A549 (cell line): ENCODE results near the gene KCNIP2. TPM values are rescaled to one million over a fixed set of nuclear protein-coding genes. Genes with fewer than 3 reads are reported as not detected.

Experiments used
- ATAC-seq, 2 experiments: fragments of 200-7000 bp in 1 of 2; fragments of >200 bp in 1 of 2; cut with Nextera tagmentation in 1 of 2; cut with Tn5 transposase in 1 of 2; 3 replicates each; pipeline versions ENCODE4 v1.8.0 to v1.9.1; 2018 to 2020; ENCODE audit warnings: mild to moderate bottlenecking in 1 of 2, moderate library complexity in 1 of 2
- CTCF ChIA-PET: fragments of 300-600 bp; sonication (Branson Sonifier 250); formaldehyde crosslinking; extraction: SDS; loops from one replicate; lab custom pipeline; 2021; ENCODE audit warnings: antibody characterized with exemption, inconsistent platforms; lab: Yijun Ruan, JAX
- POLR2A ChIA-PET: fragments of 350-600 bp; formaldehyde crosslinking; extraction: SDS; loops from one replicate; lab custom pipeline; 2021; ENCODE audit warnings: antibody characterized with exemption, inconsistent platforms; lab: Yijun Ruan, JAX
- DNase-seq, 2 experiments: peaks; one replicate each; pipeline versions ENCODE4 v3.0.0 to v3.0.0-alpha.2; 2011 to 2016; ENCODE audit warnings: low read depth in 1 of 2, low spot score in 1 of 2
- FAIRE-seq: peaks from 2 replicates; lab custom pipeline; 2011; peaks lifted over from hg19 to GRCh38; lab: Jason Lieb, UNC
- H3K27ac ChIP-seq, 2 experiments: fragments of >200 bp; sonication (Bioruptor Twin); formaldehyde crosslinking; 3 replicates each; pipeline ENCODE4 v1.5.1; 2016 to 2017
- H3K4me1 ChIP-seq: fragments of >200 bp; sonication (Bioruptor Twin); formaldehyde crosslinking; 3 replicates; pipeline ENCODE4 v1.6.1; 2016
- H3K4me2 ChIP-seq: fragments of >200 bp; sonication (Bioruptor Twin); formaldehyde crosslinking; 3 replicates; pipeline ENCODE4 v1.6.1; 2016
- H3K4me3 ChIP-seq: fragments of >200 bp; sonication (Bioruptor Twin); formaldehyde crosslinking; 3 replicates; pipeline ENCODE4 v1.5.1; 2016
- H3K9me3 ChIP-seq: fragments of >200 bp; sonication (Bioruptor Twin); formaldehyde crosslinking; 3 replicates; pipeline ENCODE4 v1.6.1; 2016
- BCL3 ChIP-seq: fragments of >200 bp; sonication (Bioruptor Twin); formaldehyde crosslinking; IDR thresholded peaks from 3 replicates; pipeline ENCODE4 v1.6.1; 2016
- BHLHE40 ChIP-seq: IDR thresholded peaks from 2 replicates; pipeline ENCODE4 v1.6.1; 2012; ENCODE audit warnings: low read depth, low read length, inconsistent platforms
- CEBPB ChIP-seq, 2 experiments: fragments of >200 bp in 1 of 2; sonication (Bioruptor Twin) in 1 of 2; formaldehyde crosslinking in 1 of 2; IDR thresholded peaks; 2 replicates each; pipeline ENCODE4 v1.6.1; 2012 to 2016
- CHD2 ChIP-seq: fragments of 150-350 bp; IDR thresholded peaks from 2 replicates; pipeline ENCODE4 v1.6.1; 2014; ENCODE audit warnings: low read length; ENCODE audit not compliant: partially characterized antibody
- ELK1 ChIP-seq: fragments of 150-350 bp; IDR thresholded peaks from 2 replicates; pipeline ENCODE4 v1.6.1; 2014; ENCODE audit warnings: low read depth, mild to moderate bottlenecking, low read length
- EP300 ChIP-seq, 2 experiments: fragments of >200 bp; sonication (Bioruptor Twin); formaldehyde crosslinking; IDR thresholded peaks; 2 replicates in 1 of 2; 3 replicates in 1 of 2; pipeline ENCODE4 v1.6.1; 2016 to 2017
- ESRRA ChIP-seq: fragments of 150-350 bp; IDR thresholded peaks from 2 replicates; pipeline ENCODE4 v1.6.1; 2014; ENCODE audit warnings: mild to moderate bottlenecking, low read length, borderline replicate concordance
- FOSB ChIP-seq: fragments of 250-450 bp; sonication (Bioruptor Pico); IDR thresholded peaks from 2 replicates; pipeline ENCODE4 v1.5.0; 2020; ENCODE audit warnings: mild to moderate bottlenecking, moderate library complexity
- FOXS1 ChIP-seq: fragments of 250-450 bp; sonication (Bioruptor Pico); IDR thresholded peaks from 2 replicates; pipeline ENCODE4 v1.5.0; 2020; ENCODE audit warnings: mild to moderate bottlenecking, moderate library complexity
- GATA3 ChIP-seq: IDR thresholded peaks from 2 replicates; pipeline ENCODE4 v1.6.1; 2012; ENCODE audit warnings: borderline replicate concordance
- HOXA7 ChIP-seq: fragments of 250-450 bp; sonication (Bioruptor Pico); IDR thresholded peaks from 2 replicates; pipeline ENCODE4 v1.5.0; 2020; ENCODE audit warnings: mild to moderate bottlenecking, moderate library complexity
- HOXB5 ChIP-seq: fragments of 250-450 bp; sonication (Bioruptor Pico); IDR thresholded peaks from 2 replicates; pipeline ENCODE4 v1.5.0; 2020; ENCODE audit warnings: mild to moderate bottlenecking, moderate library complexity
- JUN ChIP-seq, 2 experiments: fragments of >200 bp; sonication (Bioruptor Twin); formaldehyde crosslinking; IDR thresholded peaks; 2 replicates in 1 of 2; 3 replicates in 1 of 2; pipeline ENCODE4 v1.6.1; 2016 to 2017
- MAFK ChIP-seq: fragments of 450-650 bp; IDR thresholded peaks from 2 replicates; pipeline ENCODE4 v1.6.1; 2014; ENCODE audit not compliant: partially characterized antibody
- MAX ChIP-seq: IDR thresholded peaks from 2 replicates; pipeline ENCODE4 v1.6.1; 2012
- MAZ ChIP-seq: fragments of 150-350 bp; IDR thresholded peaks from 2 replicates; pipeline ENCODE4 v1.6.1; 2014; ENCODE audit warnings: antibody characterized with exemption, low read depth, low read length, borderline replicate concordance
- NFE2L2 ChIP-seq: fragments of 150-350 bp; conservative IDR thresholded peaks from 2 replicates; pipeline ENCODE4 v1.6.1; 2014; ENCODE audit warnings: low read length
- RAD21 ChIP-seq, 2 experiments: fragments of >200 bp in 1 of 2; sonication (Bioruptor Twin) in 1 of 2; formaldehyde crosslinking in 1 of 2; IDR thresholded peaks in 1 of 2; conservative IDR thresholded peaks in 1 of 2; 2 replicates in 1 of 2; 3 replicates in 1 of 2; pipeline ENCODE4 v1.6.1; 2012 to 2018; ENCODE audit warnings: inconsistent platforms in 1 of 2
- RARB ChIP-seq: fragments of 250-450 bp; sonication (Bioruptor Pico); IDR thresholded peaks from 2 replicates; pipeline ENCODE4 v1.8.0; 2021; ENCODE audit warnings: mild to moderate bottlenecking, moderate library complexity
- REST ChIP-seq: fragments of 200-600 bp; sonication (generic); IDR thresholded peaks from 2 replicates; pipeline ENCODE4 v1.6.1; 2016; ENCODE audit warnings: antibody characterized with exemption, mild to moderate bottlenecking, moderate library complexity
- RFX5 ChIP-seq: fragments of 450-650 bp; IDR thresholded peaks from 2 replicates; pipeline ENCODE4 v1.7.1; 2014; ENCODE audit warnings: antibody characterized with exemption, mild to moderate bottlenecking, moderate library complexity
- SMC3 ChIP-seq: fragments of >200 bp; sonication (Bioruptor Twin); formaldehyde crosslinking; IDR thresholded peaks from 3 replicates; pipeline ENCODE4 v1.6.1; 2018; ENCODE audit warnings: inconsistent platforms
- TP53 ChIP-seq: fragments of 250-450 bp; sonication (Bioruptor Pico); IDR thresholded peaks from 2 replicates; pipeline ENCODE4 v1.5.0; 2021; ENCODE audit warnings: mild to moderate bottlenecking, moderate library complexity
- ZC3H11A ChIP-seq: fragments of 450-650 bp; IDR thresholded peaks from 2 replicates; pipeline ENCODE4 v1.6.1; 2014; ENCODE audit warnings: antibody characterized with exemption, mild to moderate bottlenecking
- WGBS: methylation state at CpG from one replicate; pipeline ENCODE4 v1.1.6; 2017; ENCODE audit errors: missing lambda C conversion rate; 5-methylcytosine and 5-hydroxymethylcytosine counted together
- polyA plus RNA-seq, 4 experiments: library from polyadenylated mRNA; depleted of rRNA in 3 of 4; stranded (reverse); fragments of >200 nt; fragmentation: RNase III in 1 of 4; extraction: RNeasy Plus Mini Kit Qiagen cat#74134 plus additional on column Dnase treatment in 1 of 4; gene quantifications; 2 replicates in 3 of 4; 3 replicates in 1 of 4; pipeline ENCODE4 v1.2.3, GENCODE V29; 2011 to 2017

KCNIP2 gene
- polyA plus RNA-seq, 2 of the 4 experiments (the other 2 are of a cell fraction) = 0.88 to 1.3 TPM

- Histone ChIP-seq H3K9me3 (no peaks in the 10 kb centered on the region), H3K4me3 (peak overlapping the region; percentile 96), H3K27ac (peak overlapping the region; percentile 95 to 97), H3K4me2 (peak overlapping the region; percentile 75), H3K4me1 (peaks cover 23% of the 10 kb centered on the region)
- 0 out of 2 replicates have a peak, but pooled peaks have one; percentile 54 for TF ChIP-seq TP53 (CRISPR knock-in tag)
- TF ChIP-seq GATA3 = no peak
- 0 out of 2 replicates have a peak, but pooled peaks have one; percentile 37 for TF ChIP-seq MAX
- ChIA-PET CTCF (interaction anchor here (0.9 to 5.6 kb wide), 13 partner anchors 8 to 192 kb away, joined by 3 to 47 read pairs (median 4); no protein-coding TSS in a partner anchor), POLR2A (interaction anchor here (0.5 to 2.0 kb wide), 22 partner anchors 8 to 563 kb away, joined by 3 to 24 read pairs (median 4); partner anchors contain the start of genes ARMH3, NOLC1 and NPM3)
- FAIRE-seq (no peak), DNase-seq (no peak), ATAC-seq (peak; percentile 55 to 58)
- WGBS = 38% methylated on average over 14 of the region's 14 CpGs
These were observed 24.5 kb downstream of the KCNIP2 start for GRCh38 chr10:101818872-101819633.

- H3K4me2 ChIP-seq = peak within 1 kb of the TSS; percentile 89
- peaks cover 30% of the 10 kb centered on the region for H3K4me1 ChIP-seq
- DNase-seq (peak; percentile 97 to 100), FAIRE-seq (peak; percentile 51), ATAC-seq (peak; percentile 87 to 94)
- 1% methylated on average over 44 of the region's 47 CpGs for WGBS
- H3K9me3 ChIP-seq = no peaks in the 10 kb centered on the region
- POLR2A ChIA-PET = interaction anchor here (0.5 to 2.0 kb wide), 26 partner anchors 9 to 564 kb away, joined by 3 to 24 read pairs (median 4); partner anchors contain the start of genes ARMH3, BTRC, KCNIP2 and NOLC1
- peak within 1 kb of the TSS; percentile 96 for H3K4me3 ChIP-seq
- CTCF ChIA-PET = interaction anchor here (0.6 to 5.6 kb wide), 13 partner anchors 9 to 193 kb away, joined by 3 to 47 read pairs (median 4); no protein-coding TSS in a partner anchor
- peak within 1 kb of the TSS; percentile 95 to 97 for H3K27ac ChIP-seq
- TF ChIP-seq SMC3 (no peak), EP300 (IDR thresholded peaks at IDR 0.05) (no peak), REST (peak; percentile 72), CHD2 (peak; percentile 81), JUN (IDR thresholded peaks at IDR 0.05) (peak; percentile 76 to 93; a peak in 4 of 5 replicates), RARB (CRISPR knock-in tag) (0 out of 2 replicates have a peak, but pooled peaks have one; percentile 75), CEBPB (IDR thresholded peaks at IDR 0.05) (peak in 1 of 2 experiments; percentile 48; a peak in 1 of 4 replicates), NFE2L2 (no peak), BCL3 (peak; percentile 97), FOSB (CRISPR knock-in tag) (peak; percentile 89), RAD21 (conservative IDR thresholded peaks at IDR 0.05 in 1 of 2, IDR thresholded peaks at IDR 0.05 in 1 of 2) (no peak), MAX (peak; percentile 75; the same call in 1 of the 2 replicates), ZC3H11A (no peak), GATA3 (peak; percentile 91), BHLHE40 (peak; percentile 91), HOXA7 (0 out of 2 replicates have a peak, but pooled peaks have one; percentile 53), MAZ (peak; percentile 86), MAFK (no peak), RFX5 (0 out of 2 replicates have a peak, but pooled peaks have one; percentile 43), ELK1 (no peak), HOXB5 (no peak), FOXS1 (CRISPR knock-in tag) (no peak), ESRRA (no peak)
These were observed 25.3 kb downstream of the KCNIP2 start, which contains the start of gene OGA for GRCh38 chr10:101818119-101818871. Gene OGA, minus strand, starts transcription at chr10:101818444. Its CDS starts 422 bp downstream, at chr10:101818022.
